ENCODE data around the gene TXLNA.

TXLNA gene

GRCh38 chr1:32186077-32186476, 6.6 kb downstream of the TXLNA start:
- ATAC-seq: no peak

GRCh38 chr1:32186491-32186890, 7.0 kb downstream of the TXLNA start:
- ATAC-seq: no peak

GRCh38 chr1:32187850-32188249, 8.4 kb downstream of the TXLNA start:
- ATAC-seq: no peak

- no peak for ATAC-seq
These were observed 12.9 kb downstream of the TXLNA start for GRCh38 chr1:32192220-32192948.

GRCh38 chr1:32194984-32195383, 15.5 kb downstream of the TXLNA start:
- no peak for ATAC-seq

- no peak for ATAC-seq
These were observed 16.1 kb downstream of the TXLNA start for GRCh38 chr1:32195531-32195930.

GRCh38 chr1:32195972-32196823, 16.7 kb downstream of the TXLNA start:
- no peak for ATAC-seq

GRCh38 chr1:32197074-32197473, 17.6 kb downstream of the TXLNA start:
- ATAC-seq: no peak

- ATAC-seq: no peak
These were observed 18.4 kb downstream of the TXLNA start for GRCh38 chr1:32197837-32198236.

GRCh38 chr1:32198237-32199042, 19.0 kb downstream of the TXLNA start:
- ATAC-seq: no peak

- ATAC-seq: no peak
These were observed 19.7 kb downstream of the TXLNA start for GRCh38 chr1:32199043-32199716.

GRCh38 chr1:32199717-32200072, 20.2 kb downstream of the TXLNA start:
- no peak for ATAC-seq

GRCh38 chr1:32200226-32201010, 20.9 kb downstream of the TXLNA start, which contains the start of gene CCDC28B:
CCDC28B (plus strand) TSS chr1:32200595; CDS start chr1:32201936, 1,341 bp downstream.
- ATAC-seq: peak; percentile 34 to 44

GRCh38 chr1:32201011-32201855, 21.8 kb downstream of the TXLNA start:
- ATAC-seq: peak; percentile 50 to 52

- ATAC-seq: no peak
These were observed 25.5 kb downstream of the TXLNA start for GRCh38 chr1:32204943-32205361.

- peak; percentile 77 to 79 for ATAC-seq
These were observed 26.2 kb downstream of the TXLNA start, which contains the start of gene IQCC for GRCh38 chr1:32205401-32206370. IQCC (plus strand) TSS chr1:32205671; CDS start chr1:32205682, 11 bp downstream.

- ATAC-seq: no peak
These were observed 29.0 kb downstream of the TXLNA start for GRCh38 chr1:32208469-32208868.

- no peak for ATAC-seq
These were observed 29.4 kb downstream of the TXLNA start, which contains the start of gene DCDC2B for GRCh38 chr1:32208891-32209328. DCDC2B (plus strand) TSS chr1:32209089; CDS start chr1:32209094, 5 bp downstream.

Data from activated CD4-positive, CD25-positive, alpha-beta regulatory T cell treated with anti-CD3 and anti-CD28 coated beads, Interleukin-2, amount 50 U/mL, for 24 hours (primary cell).